Glutamatergic neuron (in vitro differentiated cells): ENCODE measurements around the gene TNFRSF4. TPM values are rescaled to one million over a fixed set of nuclear protein-coding genes. Genes with fewer than 3 reads are reported as not detected.

Source experiments
- DNase-seq: peaks from one replicate; pipeline ENCODE4 v3.0.0; 2022
- H3K27ac Mint-ChIP-seq: one replicate; pipeline ENCODE4 v1.8.0; 2020; ENCODE audit warnings: mild to moderate bottlenecking, mixed read lengths, inconsistent platforms; ENCODE audit not compliant: unreplicated experiment
- H3K27me3 Mint-ChIP-seq: one replicate; pipeline ENCODE4 v1.8.0; 2020; ENCODE audit warnings: mild to moderate bottlenecking, moderate library complexity, mixed read lengths, inconsistent platforms; ENCODE audit not compliant: unreplicated experiment
- H3K36me3 Mint-ChIP-seq: one replicate; pipeline ENCODE4 v1.8.0; 2020; ENCODE audit warnings: mild to moderate bottlenecking, mixed read lengths, inconsistent platforms; ENCODE audit not compliant: unreplicated experiment
- H3K4me1 Mint-ChIP-seq: one replicate; pipeline ENCODE4 v1.8.0; 2020; ENCODE audit warnings: mild to moderate bottlenecking, low read depth, mixed read lengths, inconsistent platforms; ENCODE audit not compliant: unreplicated experiment
- H3K4me3 Mint-ChIP-seq: one replicate; pipeline ENCODE4 v1.8.0; 2020; ENCODE audit warnings: mild to moderate bottlenecking, mixed read lengths, inconsistent platforms; ENCODE audit not compliant: unreplicated experiment
- H3K9me3 Mint-ChIP-seq: one replicate; pipeline ENCODE4 v1.8.0; 2020; ENCODE audit warnings: mild to moderate bottlenecking, moderate library complexity, mixed read lengths, inconsistent platforms; ENCODE audit not compliant: unreplicated experiment
- CTCF ChIP-seq: fragments of 200-600 bp; sonication (generic); IDR thresholded peaks from one replicate; pipeline ENCODE4 v1.5.0; 2021; ENCODE audit not compliant: partially characterized antibody, unreplicated experiment
- total RNA-seq: library from RNA; stranded (reverse); fragmentation: NEBNext Ultra II Directional; extraction: Animal tissue kit (Norgen Biotek cat#: 25700); gene quantifications from one replicate; pipeline ENCODE4 v1.2.1, GENCODE V29; 2021; ENCODE audit not compliant: unreplicated experiment

Gene TNFRSF4
- total RNA-seq, 1 donor from 2014 or later = 0.29 TPM

- peaks cover 5% of the 10 kb centered on the region for H3K9me3 Mint-ChIP-seq
- TF ChIP-seq CTCF = no peak
- H3K4me3 Mint-ChIP-seq = no peak overlapping the region
- H3K36me3 Mint-ChIP-seq = no peaks in the 10 kb centered on the region
- peaks cover 7% of the 10 kb centered on the region for H3K27me3 Mint-ChIP-seq
- peak; percentile 17 for DNase-seq
- no peak overlapping the region for H3K27ac Mint-ChIP-seq
- peaks cover 10% of the 10 kb centered on the region for H3K4me1 Mint-ChIP-seq
Measured at GRCh38 chr1:1210726-1211540, 3.0 kb downstream of the TNFRSF4 start.

GRCh38 chr1:1208713-1209433 lies 5.1 kb downstream of the TNFRSF4 start:
- DNase-seq = peak; percentile 34
- peaks cover 6% of the 10 kb centered on the region for H3K27me3 Mint-ChIP-seq
- no peaks in the 10 kb centered on the region for H3K36me3 Mint-ChIP-seq
- H3K27ac Mint-ChIP-seq = peak overlapping the region; percentile 94
- no peak for TF ChIP-seq CTCF
- peaks cover 5% of the 10 kb centered on the region for H3K9me3 Mint-ChIP-seq
- no peak overlapping the region for H3K4me3 Mint-ChIP-seq
- peaks cover 10% of the 10 kb centered on the region for H3K4me1 Mint-ChIP-seq

- H3K4me3 Mint-ChIP-seq = no peak overlapping the region
- peaks cover 5% of the 10 kb centered on the region for H3K9me3 Mint-ChIP-seq
- peaks cover 6% of the 10 kb centered on the region for H3K27me3 Mint-ChIP-seq
- peaks cover 10% of the 10 kb centered on the region for H3K4me1 Mint-ChIP-seq
- H3K27ac Mint-ChIP-seq = peak overlapping the region; percentile 33
- TF ChIP-seq CTCF = no peak
- no peaks in the 10 kb centered on the region for H3K36me3 Mint-ChIP-seq
- peak; percentile 8 for DNase-seq
Measured at GRCh38 chr1:1207571-1207892, 6.4 kb downstream of the TNFRSF4 start.

- DNase-seq = peak; percentile 25
- Mint-ChIP-seq H3K4me3 (no peak overlapping the region), H3K27me3 (peaks cover 6% of the 10 kb centered on the region), H3K36me3 (no peaks in the 10 kb centered on the region), H3K9me3 (peaks cover 5% of the 10 kb centered on the region), H3K27ac (peak overlapping the region; percentile 33), H3K4me1 (peaks cover 10% of the 10 kb centered on the region)
- no peak for TF ChIP-seq CTCF
Measured at GRCh38 chr1:1206966-1207531, 6.9 kb downstream of the TNFRSF4 start.
